KOPT-K1 (cell line): ENCODE results near the gene PRODH.
"Not testable (repeated sequence)": the region's sequence is repeated elsewhere in the genome, so short reads cannot be mapped to it uniquely, and the experiment has no call there.

Experiments
- H3K27ac ChIP-seq: fragments of 200-600 bp; sonication (generic); 2 replicates; pipeline ENCODE4 v1.5.1; 2016; ENCODE audit warnings: antibody characterized with exemption, mild to moderate bottlenecking, low read depth, low read length; ENCODE audit not compliant: poor library complexity, severe bottlenecking
- H3K36me3 ChIP-seq: fragments of 200-600 bp; sonication (generic); 2 replicates; pipeline ENCODE4 v1.5.1; 2017; ENCODE audit warnings: antibody characterized with exemption, mild to moderate bottlenecking, low read length, moderate library complexity; ENCODE audit not compliant: insufficient read depth
- H3K9me3 ChIP-seq: fragments of 200-600 bp; sonication (generic); 2 replicates; pipeline ENCODE4 v1.5.1; 2017; ENCODE audit warnings: antibody characterized with exemption, low read length, mild to moderate bottlenecking; ENCODE audit not compliant: insufficient read depth, poor library complexity, severe bottlenecking

Gene PRODH

GRCh38 chr22:18971321-18971751 lies 35.2 kb upstream of the PRODH start:
- H3K27ac ChIP-seq, result no peak overlapping the region
- no peaks in the 10 kb centered on the region for H3K9me3 ChIP-seq
- no peaks in the 10 kb centered on the region for H3K36me3 ChIP-seq

GRCh38 chr22:18970948-18971315 lies 34.8 kb upstream of the PRODH start:
- no peaks in the 10 kb centered on the region for H3K36me3 ChIP-seq
- no peak overlapping the region for H3K27ac ChIP-seq
- no peaks in the 10 kb centered on the region for H3K9me3 ChIP-seq

- Histone ChIP-seq H3K36me3 (no peaks in the 10 kb centered on the region), H3K9me3 (no peaks in the 10 kb centered on the region), H3K27ac (no peak overlapping the region)
Observed at GRCh38 chr22:18970176-18970947, 34.3 kb upstream of the PRODH start.

- not testable (repeated sequence) for H3K9me3 ChIP-seq
Observed at GRCh38 chr22:18969158-18969942, 33.3 kb upstream of the PRODH start.

GRCh38 chr22:18968011-18968749 lies 32.1 kb upstream of the PRODH start:
- H3K9me3 ChIP-seq, result no peaks in the 10 kb centered on the region
- no peaks in the 10 kb centered on the region for H3K36me3 ChIP-seq
- no peak overlapping the region for H3K27ac ChIP-seq

More at GRCh38 chr22:18969158-18969942, 33.3 kb upstream of the PRODH start:
- H3K36me3 ChIP-seq, H3K27ac ChIP-seq: not testable (repeated sequence)

- H3K36me3 ChIP-seq, H3K27ac ChIP-seq, H3K9me3 ChIP-seq: not testable (repeated sequence)
Observed at GRCh38 chr22:18967391-18968010, 31.4 kb upstream of the PRODH start.

- H3K9me3 ChIP-seq, result no peaks in the 10 kb centered on the region
- H3K36me3 ChIP-seq, result no peaks in the 10 kb centered on the region
- no peak overlapping the region for H3K27ac ChIP-seq
Observed at GRCh38 chr22:18966748-18967147, 30.7 kb upstream of the PRODH start.

GRCh38 chr22:18965526-18966421 lies 29.7 kb upstream of the PRODH start:
- H3K27ac ChIP-seq, result no peak overlapping the region

GRCh38 chr22:18964501-18965265 lies 28.6 kb upstream of the PRODH start:
- not testable (repeated sequence) for H3K27ac ChIP-seq, H3K36me3 ChIP-seq, H3K9me3 ChIP-seq

More at GRCh38 chr22:18965526-18966421, 29.7 kb upstream of the PRODH start:
- H3K36me3 ChIP-seq, result no peaks in the 10 kb centered on the region
- no peaks in the 10 kb centered on the region for H3K9me3 ChIP-seq

GRCh38 chr22:18964051-18964450 lies 28.0 kb upstream of the PRODH start:
- H3K27ac ChIP-seq, H3K9me3 ChIP-seq, H3K36me3 ChIP-seq: not testable (repeated sequence)

GRCh38 chr22:18962308-18962635 lies 26.2 kb upstream of the PRODH start:
- Histone ChIP-seq H3K36me3 (no peaks in the 10 kb centered on the region), H3K27ac (no peak overlapping the region), H3K9me3 (no peaks in the 10 kb centered on the region)

GRCh38 chr22:18961632-18962307 lies 25.7 kb upstream of the PRODH start:
- not testable (repeated sequence) for H3K27ac ChIP-seq

GRCh38 chr22:18961201-18961600 lies 25.1 kb upstream of the PRODH start:
- H3K27ac ChIP-seq, H3K36me3 ChIP-seq, H3K9me3 ChIP-seq: not testable (repeated sequence)

More at GRCh38 chr22:18961632-18962307, 25.7 kb upstream of the PRODH start:
- not testable (repeated sequence) for H3K9me3 ChIP-seq, H3K36me3 ChIP-seq
